ENCODE measurements around the gene CITED1. TPM values are rescaled to one million over a fixed set of nuclear protein-coding genes. Genes with fewer than 3 reads are reported as not detected.

Gene CITED1
- total RNA-seq, 6 experiments from 2014 or later: 0.27 to 0.55 TPM; not detected in 4

- no peaks in the 10 kb centered on the region for H3K36me3 Mint-ChIP-seq (ENCODE audit: low read depth)
- no peaks in the 10 kb centered on the region for H3K9me3 Mint-ChIP-seq
- TF ChIP-seq CTCF (IDR thresholded peaks at IDR 0.05): no peak
- H3K4me1 Mint-ChIP-seq (ENCODE audit: low read depth): peaks cover 5% of the 10 kb centered on the region
- peak overlapping the region; percentile 60; the same call in 1 of the 2 replicates for H3K4me3 Mint-ChIP-seq
- DNase-seq: no peak
- peaks cover 18% of the 10 kb centered on the region for H3K27me3 Mint-ChIP-seq (ENCODE audit: insufficient read depth)
- no peak overlapping the region for H3K27ac Mint-ChIP-seq
Measured at GRCh38 chrX:72308209-72308565, 2.5 kb upstream of the CITED1 start.

- no peak overlapping the region for H3K27ac Mint-ChIP-seq
- no peak for TF ChIP-seq CTCF (IDR thresholded peaks at IDR 0.05)
- no peak for DNase-seq
- no peaks in the 10 kb centered on the region for H3K36me3 Mint-ChIP-seq (ENCODE audit: low read depth)
- peak overlapping the region; percentile 74 for H3K4me3 Mint-ChIP-seq
- H3K9me3 Mint-ChIP-seq: no peaks in the 10 kb centered on the region
- peaks cover 18% of the 10 kb centered on the region for H3K27me3 Mint-ChIP-seq (ENCODE audit: insufficient read depth)
- H3K4me1 Mint-ChIP-seq (ENCODE audit: low read depth): peaks cover 5% of the 10 kb centered on the region
Measured at GRCh38 chrX:72307646-72308051, 1.9 kb upstream of the CITED1 start.

GRCh38 chrX:72306851-72307645, 1.3 kb upstream of the CITED1 start:
- peak; percentile 42 for DNase-seq
- no peaks in the 10 kb centered on the region for H3K9me3 Mint-ChIP-seq
- TF ChIP-seq CTCF (IDR thresholded peaks at IDR 0.05): no peak
- no peaks in the 10 kb centered on the region for H3K36me3 Mint-ChIP-seq (ENCODE audit: low read depth)
- H3K4me1 Mint-ChIP-seq (ENCODE audit: low read depth): peaks cover 5% of the 10 kb centered on the region
- H3K4me3 Mint-ChIP-seq: peak overlapping the region; percentile 88
- peaks cover 24% of the 10 kb centered on the region for H3K27me3 Mint-ChIP-seq (ENCODE audit: insufficient read depth)
- no peak overlapping the region for H3K27ac Mint-ChIP-seq

GRCh38 chrX:72306085-72306801, 529 bp upstream of the CITED1 start:
- TF ChIP-seq CTCF (IDR thresholded peaks at IDR 0.05): peak; percentile 15; the same call in 1 of the 2 replicates
- H3K4me3 Mint-ChIP-seq: peak overlapping the region; percentile 88; the same call in 1 of the 2 replicates
- no peaks in the 10 kb centered on the region for H3K36me3 Mint-ChIP-seq (ENCODE audit: low read depth)
- H3K27me3 Mint-ChIP-seq (ENCODE audit: insufficient read depth): peaks cover 26% of the 10 kb centered on the region
- H3K4me1 Mint-ChIP-seq (ENCODE audit: low read depth): peaks cover 5% of the 10 kb centered on the region
- DNase-seq: no peak
- no peaks in the 10 kb centered on the region for H3K9me3 Mint-ChIP-seq
- no peak overlapping the region for H3K27ac Mint-ChIP-seq

- Mint-ChIP-seq H3K27me3 (ENCODE audit: insufficient read depth) (peaks cover 35% of the 10 kb centered on the region), H3K4me3 (peak overlapping the region; percentile 42; the same call in 1 of the 2 replicates), H3K27ac (no peak overlapping the region), H3K4me1 (ENCODE audit: low read depth) (peaks cover 5% of the 10 kb centered on the region), H3K36me3 (ENCODE audit: low read depth) (no peaks in the 10 kb centered on the region), H3K9me3 (no peaks in the 10 kb centered on the region)
- TF ChIP-seq CTCF (IDR thresholded peaks at IDR 0.05): no peak
- DNase-seq: no peak
Measured at GRCh38 chrX:72304877-72305276, 837 bp downstream of the CITED1 start.

Measured in HFFc6 (cell line).